GM12892 (cell line): ENCODE results near the gene MRPL14.

Experiments used
- POLR2A ChIP-seq: IDR thresholded peaks from 2 replicates; pipeline ENCODE4 v1.6.1; 2011; ENCODE audit warnings: low read depth, low read length, control low read depth
- POLR2AphosphoS5 ChIP-seq: IDR thresholded peaks from 2 replicates; pipeline ENCODE4 v1.6.1; 2011; ENCODE audit warnings: low read depth, low read length, control low read depth
- TAF1 ChIP-seq: IDR thresholded peaks from 2 replicates; pipeline ENCODE4 v1.6.1; 2011; ENCODE audit warnings: low read depth, mild to moderate bottlenecking, control low read depth, low read length, borderline replicate concordance

DNA sequence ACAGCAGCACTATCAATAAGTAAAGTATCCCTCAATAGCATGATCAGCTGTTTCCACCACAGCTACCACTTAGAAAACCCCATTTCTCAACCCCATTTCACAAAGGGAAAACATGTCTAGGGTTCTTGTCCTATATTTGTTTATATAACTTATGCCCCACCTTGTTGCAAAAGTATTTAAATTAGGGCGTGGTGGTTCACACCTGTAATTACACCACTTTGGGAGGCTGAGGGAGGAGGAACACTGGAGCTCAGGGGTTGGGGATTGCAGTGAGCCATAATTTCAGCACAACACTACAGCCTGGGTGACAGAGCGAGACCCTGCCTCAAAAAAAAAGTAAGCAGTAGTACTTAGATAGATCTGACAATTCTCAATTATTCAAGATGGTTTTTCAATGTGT lies 3.7 kb downstream of the MRPL14 start:
- TF ChIP-seq POLR2A: no peak
- TF ChIP-seq POLR2AphosphoS5: no peak
- TF ChIP-seq TAF1: no peak
